Liver (tissue), 9 donors: ENCODE results near the gene CDKL1. TPM values are rescaled to one million over a fixed set of nuclear protein-coding genes. Genes with fewer than 3 reads are reported as not detected.

Experiments used
- DNase-seq: peaks from one replicate; pipeline ENCODE4 v3.0.0-alpha.2; 2017; ENCODE audit warnings: low spot score
- H3K27ac ChIP-seq, 2 donors: one replicate each; pipeline ENCODE4 v1.7.0; 2013; ENCODE audit warnings: inconsistent platforms in 2 of 2, low read length in 2 of 2, control low read depth in 1 of 2, low read depth in 1 of 2, mild to moderate bottlenecking in 1 of 2
- H3K27me3 ChIP-seq, 4 donors: one replicate each; pipeline versions ENCODE4 v1.6.1 to v1.7.0; 2013; ENCODE audit warnings: low read length in 3 of 4, inconsistent platforms in 1 of 4, mild to moderate bottlenecking in 1 of 4, moderate library complexity in 1 of 4; ENCODE audit not compliant: control insufficient read depth in 4 of 4, insufficient read depth in 4 of 4
- H3K36me3 ChIP-seq, 4 donors: one replicate each; pipeline versions ENCODE4 v1.6.1 to v1.7.0; 2013; ENCODE audit warnings: low read length in 3 of 4, mild to moderate bottlenecking in 3 of 4, low read depth in 1 of 4, moderate library complexity in 1 of 4; ENCODE audit not compliant: control insufficient read depth in 4 of 4, insufficient read depth in 3 of 4
- H3K4me1 ChIP-seq, 4 donors: one replicate each; pipeline versions ENCODE4 v1.6.1 to v1.7.0; 2013; ENCODE audit warnings: low read length in 3 of 4, mild to moderate bottlenecking in 3 of 4, moderate library complexity in 1 of 4; ENCODE audit not compliant: control insufficient read depth in 4 of 4, insufficient read depth in 4 of 4
- H3K4me3 ChIP-seq, 3 donors: one replicate each; pipeline versions ENCODE4 v1.6.1 to v1.7.0; 2013; ENCODE audit warnings: low read length in 3 of 3, control low read depth in 1 of 3, low read depth in 1 of 3, mild to moderate bottlenecking in 1 of 3
- H3K9ac ChIP-seq, 2 donors: one replicate each; pipeline ENCODE4 v1.7.0; 2013; ENCODE audit warnings: low read length in 2 of 2, mild to moderate bottlenecking in 2 of 2, moderate library complexity in 2 of 2, control low read depth in 1 of 2, low read depth in 1 of 2
- H3K9me3 ChIP-seq, 4 donors: one replicate each; pipeline versions ENCODE4 v1.6.1 to v1.7.0; 2013; ENCODE audit warnings: low read length in 3 of 4; ENCODE audit not compliant: control insufficient read depth in 4 of 4
- ATF3 ChIP-seq: IDR thresholded peaks from 2 replicates; pipeline ENCODE4 v1.6.1; 2016; ENCODE audit warnings: antibody characterized with exemption
- CTCF ChIP-seq: fragments of 150-350 bp; IDR thresholded peaks from 2 replicates; pipeline ENCODE4 v1.5.1; 2017; ENCODE audit warnings: improper control_type of control experiment, low read depth, low read length; ENCODE audit not compliant: missing input control
- EGR1 ChIP-seq, 2 donors: IDR thresholded peaks; 2 replicates each; pipeline ENCODE4 v1.6.1; 2016 to 2018; ENCODE audit warnings: antibody characterized with exemption in 2 of 2, low read depth in 2 of 2
- FOXA1 ChIP-seq: IDR thresholded peaks from 2 replicates; pipeline ENCODE4 v1.6.1; 2016; ENCODE audit warnings: antibody characterized with exemption
- FOXA2 ChIP-seq: IDR thresholded peaks from 2 replicates; pipeline ENCODE4 v1.6.1; 2016; ENCODE audit warnings: antibody characterized with exemption
- GABPA ChIP-seq, 2 donors: IDR thresholded peaks in 1 of 2; conservative IDR thresholded peaks in 1 of 2; 2 replicates each; pipeline ENCODE4 v1.6.1; 2016; ENCODE audit warnings: antibody characterized with exemption in 2 of 2, mild to moderate bottlenecking in 1 of 2, moderate library complexity in 1 of 2
- HNF4A ChIP-seq, 2 donors: conservative IDR thresholded peaks; 2 replicates each; pipeline ENCODE4 v1.6.1; 2016; ENCODE audit warnings: antibody characterized with exemption in 2 of 2, mild to moderate bottlenecking in 2 of 2
- HNF4G ChIP-seq: IDR thresholded peaks from 2 replicates; pipeline ENCODE4 v1.6.1; 2016; ENCODE audit warnings: antibody characterized with exemption
- JUND ChIP-seq, 2 donors: IDR thresholded peaks; 2 replicates each; pipeline ENCODE4 v1.6.1; 2016; ENCODE audit warnings: antibody characterized with exemption in 2 of 2
- NR2F2 ChIP-seq: IDR thresholded peaks from 2 replicates; pipeline ENCODE4 v1.6.1; 2016; ENCODE audit warnings: antibody characterized with exemption
- RAD21 ChIP-seq, 2 donors: IDR thresholded peaks; 2 replicates each; pipeline ENCODE4 v1.6.1; 2016; ENCODE audit warnings: antibody characterized with exemption in 2 of 2, mild to moderate bottlenecking in 2 of 2
- REST ChIP-seq: IDR thresholded peaks from 2 replicates; pipeline ENCODE4 v1.6.1; 2016; ENCODE audit warnings: antibody characterized with exemption, mild to moderate bottlenecking
- RXRA ChIP-seq, 2 donors: IDR thresholded peaks; 2 replicates each; pipeline ENCODE4 v1.6.1; 2017 to 2018; ENCODE audit warnings: antibody characterized with exemption in 2 of 2, mild to moderate bottlenecking in 1 of 2
- SP1 ChIP-seq: IDR thresholded peaks from 2 replicates; pipeline ENCODE4 v1.6.1; 2018; ENCODE audit warnings: antibody characterized with exemption, mild to moderate bottlenecking
- TAF1 ChIP-seq: conservative IDR thresholded peaks from 2 replicates; pipeline ENCODE4 v1.6.1; 2016; ENCODE audit warnings: antibody characterized with exemption, mild to moderate bottlenecking
- YY1 ChIP-seq: IDR thresholded peaks from 2 replicates; pipeline ENCODE4 v1.6.1; 2016; ENCODE audit warnings: antibody characterized with exemption, mild to moderate bottlenecking
- ZBTB33 ChIP-seq: IDR thresholded peaks from 2 replicates; pipeline ENCODE4 v1.6.1; 2016; ENCODE audit warnings: antibody characterized with exemption
- WGBS: extraction: QIAGEN DNeasy Blood & Tissue Kit; methylation state at CpG from one replicate; pipeline ENCODE4 v1.1.7; 2013; 5-methylcytosine and 5-hydroxymethylcytosine counted together
- polyA plus RNA-seq, 2 donors: library from polyadenylated mRNA; stranded (reverse) in 1 of 2; unstranded in 1 of 2; fragments of 200-250 nt in 1 of 2; fragments of >200 nt in 1 of 2; fragmentation: Nextera tagmentation in 1 of 2; extraction: Ambion mirVana in 1 of 2; gene quantifications; one replicate each; pipeline versions ENCODE4 v1.2.1 to v1.2.3, GENCODE V29; 2013 to 2015
- total RNA-seq, 2 donors: library from RNA; depleted of rRNA; stranded (reverse); fragments of >200 nt; gene quantifications; one replicate each; pipeline ENCODE4 v1.2.3, GENCODE V29; 2014
- TF ChIP-seq, protein P1 (sequence below): IDR thresholded peaks from 2 replicates; pipeline ENCODE4 v1.6.1; 2016; ENCODE audit warnings: antibody characterized with exemption
- donor health status: healthy.
- donor health status: healthy.
- donor health status: healthy.
- donor health status: healthy.
- donor health status: healthy.

Gene CDKL1
- total and polyA plus RNA-seq, 4 donors, result 1.1 to 6.8 (median 2.1) TPM

DNA sequence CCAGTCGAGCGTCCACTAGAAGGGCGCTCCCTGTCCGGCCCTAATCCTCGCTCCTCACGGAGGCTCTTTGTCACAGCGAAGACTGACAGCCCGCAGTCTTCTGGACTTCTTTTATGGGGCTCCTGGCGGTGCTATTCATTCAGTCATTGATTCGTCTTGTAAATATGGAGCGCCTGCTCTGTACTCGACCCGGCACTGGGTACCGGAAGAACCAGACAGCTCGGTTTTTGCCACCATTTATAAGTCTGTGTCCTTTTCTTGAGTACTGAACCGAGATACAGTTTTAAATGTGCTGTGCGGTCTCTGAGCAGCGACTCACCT, 84.0 kb downstream of the CDKL1 start:
- TF ChIP-seq FOXA2 (no peak), EGR1 (IDR thresholded peaks at IDR 0.05; ENCODE audit: low read depth in 2 of 2) (no peak), SP1 (no peak), ZBTB33 (no peak), NR2F2 (no peak), REST (no peak), HNF4A (conservative IDR thresholded peaks at IDR 0.05) (no peak), ATF3 (no peak), RAD21 (IDR thresholded peaks at IDR 0.05) (no peak), GABPA (IDR thresholded peaks at IDR 0.05 in 1 of 2, conservative IDR thresholded peaks at IDR 0.05 in 1 of 2) (no peak), HNF4G (no peak), RXRA (IDR thresholded peaks at IDR 0.05) (no peak), TAF1 (no peak), FOXA1 (no peak), CTCF (no peak), JUND (IDR thresholded peaks at IDR 0.05) (no peak), YY1 (no peak)
- TF ChIP-seq, protein P1, sequence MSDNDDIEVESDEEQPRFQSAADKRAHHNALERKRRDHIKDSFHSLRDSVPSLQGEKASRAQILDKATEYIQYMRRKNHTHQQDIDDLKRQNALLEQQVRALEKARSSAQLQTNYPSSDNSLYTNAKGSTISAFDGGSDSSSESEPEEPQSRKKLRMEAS, result no peak
- WGBS, result 4% methylated on average over 18 of the region's 18 CpGs

More for the DNA sequence above, 84.0 kb downstream of the CDKL1 start:
- no peaks in the 10 kb centered on the region for H3K36me3 ChIP-seq
- peak overlapping the region; percentile 87 to 94 for H3K27ac ChIP-seq
- H3K9me3 ChIP-seq, result no peaks in the 10 kb centered on the region
- H3K4me1 ChIP-seq, result peaks cover 0 to 18% (median 16%) of the 10 kb centered on the region in 4 donors
- H3K27me3 ChIP-seq, result no peaks in the 10 kb centered on the region
- peak overlapping the region; percentile 20 to 88 for H3K9ac ChIP-seq
- H3K4me3 ChIP-seq, result peak overlapping the region; percentile 44 to 89 (median 83)
- no peak for DNase-seq
